ENCODE data around the gene PHGDH. TPM values are rescaled to one million over a fixed set of nuclear protein-coding genes. Genes with fewer than 3 reads are reported as not detected.

The PHGDH gene
- total RNA-seq, 1 experiment from 2014 or later = 82.0 TPM

DNA sequence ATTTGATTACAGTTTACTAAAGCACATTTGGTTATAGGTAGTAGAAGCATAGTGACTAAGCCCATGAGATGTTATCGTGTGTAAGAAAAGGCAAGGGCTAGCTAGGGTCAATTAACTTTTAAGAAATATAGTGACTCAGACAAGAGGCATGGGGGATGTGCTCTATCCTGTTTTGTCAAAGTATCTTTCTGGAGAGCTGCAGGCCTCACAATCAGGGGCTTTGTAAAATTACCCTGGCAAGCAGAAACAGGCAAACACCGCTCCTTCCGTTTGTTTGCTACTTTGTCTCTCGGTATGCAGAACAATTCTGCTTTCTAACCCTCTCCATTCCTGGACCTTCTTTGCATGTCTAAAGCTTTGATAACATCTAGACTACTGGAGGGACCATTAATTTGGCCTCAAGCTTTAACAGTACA lies 37.6 kb upstream of the PHGDH start:
- Histone ChIP-seq H3K9me3 (ENCODE audit: control insufficient read depth, insufficient read depth, low read depth, low read length) (no peaks in the 10 kb centered on the region), H3K27me3 (ENCODE audit: control insufficient read depth, insufficient read depth, low read length) (peaks cover 3% of the 10 kb centered on the region; the same call in 1 of the 2 replicates), H3K36me3 (ENCODE audit: control insufficient read depth, insufficient read depth, low read length) (no peaks in the 10 kb centered on the region), H3K27ac (ENCODE audit: low read length) (no peak overlapping the region), H3K4me1 (ENCODE audit: control insufficient read depth, insufficient read depth, low read length) (peaks cover 4% of the 10 kb centered on the region), H3K4me3 (ENCODE audit: low read depth in 2 of 2, low read length in 2 of 2) (no peak overlapping the region)
- in situ Hi-C loops (cut with HindIII; ENCODE audit: low pct_unique_long_range_greater_than_20kb, low sequenced_read_pairs) = no loop called here
- ATAC-seq = no peak
- no TSS peak for BruUV-seq (replicated peaks)
- ChIA-PET POLR2A (no interaction called here), CTCF (interaction anchor here (1.0 to 2.3 kb wide), 3 partner anchors 26 to 90 kb away, joined by 3 to 14 read pairs (median 12); partner anchors contain the start of gene ZNF697)
- TF ChIP-seq POLR2AphosphoS5 (IDR thresholded peaks at IDR 0.05; ENCODE audit: low read depth, low read length) = no peak
- TF ChIP-seq, protein P1, sequence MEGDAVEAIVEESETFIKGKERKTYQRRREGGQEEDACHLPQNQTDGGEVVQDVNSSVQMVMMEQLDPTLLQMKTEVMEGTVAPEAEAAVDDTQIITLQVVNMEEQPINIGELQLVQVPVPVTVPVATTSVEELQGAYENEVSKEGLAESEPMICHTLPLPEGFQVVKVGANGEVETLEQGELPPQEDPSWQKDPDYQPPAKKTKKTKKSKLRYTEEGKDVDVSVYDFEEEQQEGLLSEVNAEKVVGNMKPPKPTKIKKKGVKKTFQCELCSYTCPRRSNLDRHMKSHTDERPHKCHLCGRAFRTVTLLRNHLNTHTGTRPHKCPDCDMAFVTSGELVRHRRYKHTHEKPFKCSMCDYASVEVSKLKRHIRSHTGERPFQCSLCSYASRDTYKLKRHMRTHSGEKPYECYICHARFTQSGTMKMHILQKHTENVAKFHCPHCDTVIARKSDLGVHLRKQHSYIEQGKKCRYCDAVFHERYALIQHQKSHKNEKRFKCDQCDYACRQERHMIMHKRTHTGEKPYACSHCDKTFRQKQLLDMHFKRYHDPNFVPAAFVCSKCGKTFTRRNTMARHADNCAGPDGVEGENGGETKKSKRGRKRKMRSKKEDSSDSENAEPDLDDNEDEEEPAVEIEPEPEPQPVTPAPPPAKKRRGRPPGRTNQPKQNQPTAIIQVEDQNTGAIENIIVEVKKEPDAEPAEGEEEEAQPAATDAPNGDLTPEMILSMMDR (IDR thresholded peaks at IDR 0.05) = no peak
- TF ChIP-seq TCF7L2 (IDR thresholded peaks at IDR 0.05; ENCODE audit: low read depth, low read length) = no peak
- no peak for TF ChIP-seq SIN3A (IDR thresholded peaks at IDR 0.05; ENCODE audit: borderline replicate concordance, insufficient read depth, low read depth, low read length)
- TF ChIP-seq, protein P2, sequence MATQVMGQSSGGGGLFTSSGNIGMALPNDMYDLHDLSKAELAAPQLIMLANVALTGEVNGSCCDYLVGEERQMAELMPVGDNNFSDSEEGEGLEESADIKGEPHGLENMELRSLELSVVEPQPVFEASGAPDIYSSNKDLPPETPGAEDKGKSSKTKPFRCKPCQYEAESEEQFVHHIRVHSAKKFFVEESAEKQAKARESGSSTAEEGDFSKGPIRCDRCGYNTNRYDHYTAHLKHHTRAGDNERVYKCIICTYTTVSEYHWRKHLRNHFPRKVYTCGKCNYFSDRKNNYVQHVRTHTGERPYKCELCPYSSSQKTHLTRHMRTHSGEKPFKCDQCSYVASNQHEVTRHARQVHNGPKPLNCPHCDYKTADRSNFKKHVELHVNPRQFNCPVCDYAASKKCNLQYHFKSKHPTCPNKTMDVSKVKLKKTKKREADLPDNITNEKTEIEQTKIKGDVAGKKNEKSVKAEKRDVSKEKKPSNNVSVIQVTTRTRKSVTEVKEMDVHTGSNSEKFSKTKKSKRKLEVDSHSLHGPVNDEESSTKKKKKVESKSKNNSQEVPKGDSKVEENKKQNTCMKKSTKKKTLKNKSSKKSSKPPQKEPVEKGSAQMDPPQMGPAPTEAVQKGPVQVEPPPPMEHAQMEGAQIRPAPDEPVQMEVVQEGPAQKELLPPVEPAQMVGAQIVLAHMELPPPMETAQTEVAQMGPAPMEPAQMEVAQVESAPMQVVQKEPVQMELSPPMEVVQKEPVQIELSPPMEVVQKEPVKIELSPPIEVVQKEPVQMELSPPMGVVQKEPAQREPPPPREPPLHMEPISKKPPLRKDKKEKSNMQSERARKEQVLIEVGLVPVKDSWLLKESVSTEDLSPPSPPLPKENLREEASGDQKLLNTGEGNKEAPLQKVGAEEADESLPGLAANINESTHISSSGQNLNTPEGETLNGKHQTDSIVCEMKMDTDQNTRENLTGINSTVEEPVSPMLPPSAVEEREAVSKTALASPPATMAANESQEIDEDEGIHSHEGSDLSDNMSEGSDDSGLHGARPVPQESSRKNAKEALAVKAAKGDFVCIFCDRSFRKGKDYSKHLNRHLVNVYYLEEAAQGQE (IDR thresholded peaks at IDR 0.05; ENCODE audit: insufficient read depth in 1 of 2, low read depth in 2 of 2, low read length in 1 of 2) = no peak
- no peak for DNase-seq (ENCODE audit: low read depth, low spot score)
- intact Hi-C loops (cut with micrococcal nuclease; ENCODE audit: unreplicated experiment) = loop anchor here (1.0 kb wide), 1 partner anchor 60 kb away; no protein-coding TSS in a partner anchor

DNA sequence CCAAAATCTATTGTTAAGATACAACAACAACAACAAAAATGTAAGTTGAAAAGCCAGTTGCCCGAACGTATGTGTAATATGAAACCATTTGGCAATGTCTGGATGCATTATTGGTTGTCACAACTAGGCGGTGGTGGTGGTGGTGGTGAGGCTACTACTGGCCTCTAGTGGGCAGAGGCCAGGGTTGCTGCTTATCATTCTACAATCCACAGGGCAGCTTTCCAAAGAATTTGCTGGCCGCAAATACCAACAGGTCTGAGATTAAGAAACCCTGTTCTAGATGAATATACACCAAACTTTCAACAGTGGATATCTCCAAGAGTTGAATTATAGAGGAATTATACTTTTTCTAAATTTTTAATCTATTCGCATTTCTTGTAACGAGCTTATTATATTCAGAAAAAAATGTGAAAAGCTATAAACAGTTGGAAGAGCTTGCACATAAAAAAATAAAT lies 36.9 kb upstream of the PHGDH start:
- Histone ChIP-seq H3K27ac (ENCODE audit: low read length) (no peak overlapping the region), H3K4me3 (ENCODE audit: low read depth in 2 of 2, low read length in 2 of 2) (peak overlapping the region; percentile 28 to 46; a peak in 3 of 4 replicates), H3K4me1 (ENCODE audit: control insufficient read depth, insufficient read depth, low read length) (peaks cover 4% of the 10 kb centered on the region), H3K27me3 (ENCODE audit: control insufficient read depth, insufficient read depth, low read length) (peaks cover 3% of the 10 kb centered on the region; the same call in 1 of the 2 replicates), H3K36me3 (ENCODE audit: control insufficient read depth, insufficient read depth, low read length) (no peaks in the 10 kb centered on the region), H3K9me3 (ENCODE audit: control insufficient read depth, insufficient read depth, low read depth, low read length) (no peaks in the 10 kb centered on the region)
- peak; percentile 82 for ATAC-seq
- ChIA-PET CTCF (interaction anchor here (0.5 to 2.3 kb wide), 10 partner anchors 9 to 155 kb away, joined by 3 to 14 read pairs (median 4); partner anchors contain the start of genes PHGDH and ZNF697), POLR2A (no interaction called here)
- intact Hi-C loops (cut with micrococcal nuclease; ENCODE audit: unreplicated experiment) (loop anchor here (1.0 kb wide), 1 partner anchor 61 kb away; no protein-coding TSS in a partner anchor), in situ Hi-C loops (cut with HindIII; ENCODE audit: low pct_unique_long_range_greater_than_20kb, low sequenced_read_pairs) (no loop called here)
- peak; percentile 27 for DNase-seq (ENCODE audit: low read depth, low spot score)
- TF ChIP-seq TCF7L2 (IDR thresholded peaks at IDR 0.05; ENCODE audit: low read depth, low read length) (no peak), SIN3A (IDR thresholded peaks at IDR 0.05; ENCODE audit: borderline replicate concordance, insufficient read depth, low read depth, low read length) (no peak), POLR2AphosphoS5 (IDR thresholded peaks at IDR 0.05; ENCODE audit: low read depth, low read length) (no peak)
- TF ChIP-seq, protein P1 (IDR thresholded peaks at IDR 0.05) = peak; percentile 71
- TF ChIP-seq, protein P2 (IDR thresholded peaks at IDR 0.05; ENCODE audit: insufficient read depth in 1 of 2, low read depth in 2 of 2, low read length in 1 of 2) = no peak
- BruUV-seq (replicated peaks) = no TSS peak
